ENCODE measurements around the gene GAL3ST2. TPM values are rescaled to one million over a fixed set of nuclear protein-coding genes. Genes with fewer than 3 reads are reported as not detected.

The GAL3ST2 gene
- total and polyA plus RNA-seq, 2 of the 8 experiments (the other 6 are each of a cell fraction or from before 2014, with no cell fraction given): not detected

- TF ChIP-seq CTCF (IDR thresholded peaks at IDR 0.05; ENCODE audit: control extremely low read depth in 1 of 3, insufficient read depth in 1 of 3, low read depth in 1 of 3, low read length in 3 of 3): no peak
- no peak for TF ChIP-seq SIN3A (conservative IDR thresholded peaks at IDR 0.05 in 1 of 2, IDR thresholded peaks at IDR 0.05 in 1 of 2; ENCODE audit: low read depth in 1 of 2, low read length in 2 of 2)
- no peak for TF ChIP-seq SRF (IDR thresholded peaks at IDR 0.05; ENCODE audit: low read depth, low read length)
- no peak for TF ChIP-seq RAD21 (IDR thresholded peaks at IDR 0.05 in 1 of 2, conservative IDR thresholded peaks at IDR 0.05 in 1 of 2; ENCODE audit: low read depth in 2 of 2, low read length in 2 of 2)
- no peak for TF ChIP-seq KDM4A (IDR thresholded peaks at IDR 0.05; ENCODE audit: low read depth, low read length, severe bottlenecking)
- no peak for TF ChIP-seq PHF8 (conservative IDR thresholded peaks at IDR 0.05; ENCODE audit: low read depth, low read length)
- no peak for TF ChIP-seq MAX (IDR thresholded peaks at IDR 0.05)
- no peak for TF ChIP-seq NANOG (IDR thresholded peaks at IDR 0.05; ENCODE audit: insufficient read depth, low read depth, low read length, poor library complexity, severe bottlenecking)
These were observed 1.3 kb downstream of the GAL3ST2 start (continued) for GRCh38 chr2:241777686-241778627.

Measured in H1 (cell line).